Prostate gland (tissue), 2 donors: ENCODE results near the gene TTC34.

ENCODE experiments used
- CTCF ChIP-seq, 4 experiments: fragments of 200-600 bp in 2 of 4; fragments of 450-650 bp in 2 of 4; sonication (generic) in 2 of 4; IDR thresholded peaks; 1 replicate in 3 of 4; 2 replicates in 1 of 4; pipeline ENCODE4 v1.5.1; 2016 to 2019; ENCODE audit warnings: antibody characterized with exemption in 4 of 4, mild to moderate bottlenecking in 2 of 4, moderate library complexity in 2 of 4
- POLR2AphosphoS5 ChIP-seq: sonication (generic); formaldehyde crosslinking; IDR thresholded peaks from one replicate; pipeline ENCODE4 v1.6.1; 2017; ENCODE audit warnings: antibody characterized with exemption

DNA sequence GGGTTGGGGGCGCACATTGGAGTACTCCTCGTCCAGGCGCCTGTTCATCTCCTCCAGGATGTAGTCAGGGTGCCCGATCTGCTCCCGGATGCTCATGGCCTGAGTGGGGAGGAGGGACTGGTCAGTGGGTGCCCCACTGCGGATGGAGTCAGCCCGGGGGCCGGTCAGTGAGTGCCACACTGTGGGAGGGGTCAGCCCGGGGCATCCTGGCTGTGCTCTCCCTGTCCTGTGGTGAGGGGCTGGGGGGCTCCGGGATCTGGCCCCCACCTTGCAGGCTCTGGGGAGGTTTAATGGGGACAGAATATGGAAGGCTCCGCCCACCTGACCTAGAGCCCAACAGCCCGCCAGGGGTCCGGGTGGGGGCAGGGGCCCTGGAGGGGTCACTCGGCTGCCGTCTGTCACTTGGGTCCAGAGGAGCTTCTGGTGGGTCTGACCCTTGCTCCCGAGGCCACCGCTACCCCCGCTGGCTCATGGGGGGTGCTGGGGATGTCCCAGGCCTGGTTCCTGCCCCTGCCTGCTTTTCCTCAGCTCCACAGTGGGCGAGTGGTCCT lies 206.2 kb downstream of the TTC34 start:
- TF ChIP-seq CTCF (IDR thresholded peaks at IDR 0.05) (no peak), POLR2AphosphoS5 (no peak)
